Uterus (tissue), 2 donors: ENCODE data around the gene CCDC57.

ENCODE experiments used
- POLR2A ChIP-seq, 2 donors: fragments of 450-650 bp; IDR thresholded peaks; one replicate each; pipeline ENCODE4 v1.6.1; 2016; ENCODE audit warnings: antibody characterized with exemption in 2 of 2, mild to moderate bottlenecking in 1 of 2, moderate library complexity in 1 of 2
- TF ChIP-seq, protein P1 (sequence below), 4 experiments: fragments of 200-600 bp in 2 of 4; fragments of 450-650 bp in 2 of 4; sonication (generic) in 2 of 4; IDR thresholded peaks; one replicate each; pipeline ENCODE4 v1.5.1; 2016 to 2019; ENCODE audit warnings: antibody characterized with exemption in 4 of 4, mild to moderate bottlenecking in 2 of 4, moderate library complexity in 1 of 4

DNA sequence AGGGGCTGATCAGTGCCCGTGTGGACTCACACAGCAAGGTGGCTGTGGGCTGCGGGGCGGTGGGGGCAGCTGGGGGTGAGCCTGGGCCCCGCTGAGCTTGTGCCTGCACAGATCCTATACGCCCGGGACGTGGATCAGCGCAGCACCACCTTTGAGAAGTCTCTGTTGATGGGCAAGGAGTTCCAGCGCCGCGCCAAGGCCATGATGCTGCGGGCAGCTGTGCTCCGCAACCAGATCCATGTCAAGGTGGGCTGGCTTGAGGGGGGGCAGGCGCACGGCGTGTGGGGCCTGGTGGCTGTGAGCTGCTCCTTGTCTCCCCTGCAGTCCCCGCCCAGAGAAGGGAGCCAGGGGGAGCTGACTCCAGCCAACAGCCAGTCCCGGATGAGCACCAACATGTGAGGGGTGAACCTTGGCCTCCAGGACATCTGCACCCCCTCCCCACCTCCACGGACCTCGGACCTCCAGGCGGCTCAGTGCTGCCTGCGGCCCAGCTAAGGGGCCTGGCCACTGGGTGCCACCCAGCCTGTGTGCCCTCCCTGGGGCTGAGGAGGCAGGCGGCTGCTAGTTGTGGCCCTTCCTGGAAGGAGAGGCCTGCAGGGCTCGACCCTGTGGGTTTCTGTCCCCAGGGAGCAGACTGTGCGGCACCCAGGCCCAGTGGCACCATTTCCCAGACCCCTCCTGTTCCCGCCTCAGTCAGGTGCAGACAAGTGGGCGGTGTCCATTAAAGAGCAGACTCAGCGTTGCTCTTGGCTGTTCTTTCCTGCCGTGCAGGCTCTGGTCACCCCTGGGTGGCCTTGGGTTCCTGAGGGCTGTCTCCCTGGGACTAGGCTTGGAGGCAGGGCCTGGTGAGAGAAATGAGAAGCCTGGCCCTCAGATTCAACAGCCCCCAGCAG, 155.7 kb downstream of the CCDC57 start:
- TF ChIP-seq, protein P1, sequence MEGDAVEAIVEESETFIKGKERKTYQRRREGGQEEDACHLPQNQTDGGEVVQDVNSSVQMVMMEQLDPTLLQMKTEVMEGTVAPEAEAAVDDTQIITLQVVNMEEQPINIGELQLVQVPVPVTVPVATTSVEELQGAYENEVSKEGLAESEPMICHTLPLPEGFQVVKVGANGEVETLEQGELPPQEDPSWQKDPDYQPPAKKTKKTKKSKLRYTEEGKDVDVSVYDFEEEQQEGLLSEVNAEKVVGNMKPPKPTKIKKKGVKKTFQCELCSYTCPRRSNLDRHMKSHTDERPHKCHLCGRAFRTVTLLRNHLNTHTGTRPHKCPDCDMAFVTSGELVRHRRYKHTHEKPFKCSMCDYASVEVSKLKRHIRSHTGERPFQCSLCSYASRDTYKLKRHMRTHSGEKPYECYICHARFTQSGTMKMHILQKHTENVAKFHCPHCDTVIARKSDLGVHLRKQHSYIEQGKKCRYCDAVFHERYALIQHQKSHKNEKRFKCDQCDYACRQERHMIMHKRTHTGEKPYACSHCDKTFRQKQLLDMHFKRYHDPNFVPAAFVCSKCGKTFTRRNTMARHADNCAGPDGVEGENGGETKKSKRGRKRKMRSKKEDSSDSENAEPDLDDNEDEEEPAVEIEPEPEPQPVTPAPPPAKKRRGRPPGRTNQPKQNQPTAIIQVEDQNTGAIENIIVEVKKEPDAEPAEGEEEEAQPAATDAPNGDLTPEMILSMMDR (IDR thresholded peaks at IDR 0.05): no peak
- no peak for TF ChIP-seq POLR2A (IDR thresholded peaks at IDR 0.05)
